ENCODE data around the gene TRAPPC3L.
A peak's percentile ranks its signal among the peaks of the same experiment; 100 is the strongest.

TRAPPC3L gene

DNA sequence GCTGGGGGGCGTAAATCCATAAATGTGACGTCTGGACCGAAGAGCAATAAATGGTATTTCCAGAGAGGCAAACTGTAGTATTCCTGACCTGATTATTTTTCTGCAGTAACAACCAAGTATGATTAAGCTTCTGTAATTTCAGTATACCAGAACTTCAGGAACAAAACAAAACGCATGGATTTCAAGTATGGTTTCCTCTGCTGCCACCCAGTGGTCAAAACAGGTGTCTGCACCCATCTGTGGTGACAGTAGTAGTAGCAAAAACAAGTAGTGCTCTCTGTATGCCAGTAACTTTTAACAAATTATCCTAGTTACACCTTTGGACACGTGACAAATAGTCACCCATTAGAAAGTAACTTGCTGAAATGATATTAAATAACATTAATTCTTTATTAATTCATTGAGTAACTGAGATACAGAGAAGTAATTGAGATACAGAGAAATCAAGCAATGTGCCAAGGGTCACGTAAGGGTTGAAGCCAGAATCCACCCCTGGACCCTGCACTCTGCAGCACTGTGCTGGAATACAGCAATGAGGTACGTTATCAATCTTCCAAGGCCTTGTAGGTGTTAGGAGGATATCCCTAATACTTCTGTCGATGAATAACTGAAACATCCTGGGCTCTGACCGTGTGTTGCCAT is 16.0 kb upstream of the TRAPPC3L start:
- POLR2A ChIA-PET (ENCODE audit: low non-redundant PET) = interaction anchor here (0.5 kb wide), 1 partner anchor 293 kb away, joined by 3 read pairs; no protein-coding TSS in a partner anchor
- TF ChIP-seq, protein P1, sequence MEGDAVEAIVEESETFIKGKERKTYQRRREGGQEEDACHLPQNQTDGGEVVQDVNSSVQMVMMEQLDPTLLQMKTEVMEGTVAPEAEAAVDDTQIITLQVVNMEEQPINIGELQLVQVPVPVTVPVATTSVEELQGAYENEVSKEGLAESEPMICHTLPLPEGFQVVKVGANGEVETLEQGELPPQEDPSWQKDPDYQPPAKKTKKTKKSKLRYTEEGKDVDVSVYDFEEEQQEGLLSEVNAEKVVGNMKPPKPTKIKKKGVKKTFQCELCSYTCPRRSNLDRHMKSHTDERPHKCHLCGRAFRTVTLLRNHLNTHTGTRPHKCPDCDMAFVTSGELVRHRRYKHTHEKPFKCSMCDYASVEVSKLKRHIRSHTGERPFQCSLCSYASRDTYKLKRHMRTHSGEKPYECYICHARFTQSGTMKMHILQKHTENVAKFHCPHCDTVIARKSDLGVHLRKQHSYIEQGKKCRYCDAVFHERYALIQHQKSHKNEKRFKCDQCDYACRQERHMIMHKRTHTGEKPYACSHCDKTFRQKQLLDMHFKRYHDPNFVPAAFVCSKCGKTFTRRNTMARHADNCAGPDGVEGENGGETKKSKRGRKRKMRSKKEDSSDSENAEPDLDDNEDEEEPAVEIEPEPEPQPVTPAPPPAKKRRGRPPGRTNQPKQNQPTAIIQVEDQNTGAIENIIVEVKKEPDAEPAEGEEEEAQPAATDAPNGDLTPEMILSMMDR (conservative IDR thresholded peaks at IDR 0.05; ENCODE audit: low read depth) = peak; percentile 91
- H3K27ac ChIP-seq = no peak overlapping the region
- peak; percentile 40 for DNase-seq (ENCODE audit: low spot score)
- CTCF ChIA-PET = interaction anchor here (0.6 to 2.5 kb wide), 15 partner anchors 9 to 1222 kb away, joined by 3 to 11 read pairs (median 3); partner anchors contain the start of genes DSE and RWDD1

GRCh38 chr6:116560130-116560529 is 14.6 kb upstream of the TRAPPC3L start:
- CTCF ChIA-PET = interaction anchor here (0.6 to 1.4 kb wide), 2 partner anchors 106 to 342 kb away, joined by 3 to 8 read pairs; no protein-coding TSS in a partner anchor
- no peak overlapping the region for H3K27ac ChIP-seq
- POLR2A ChIA-PET (ENCODE audit: low non-redundant PET) = no interaction called here
- DNase-seq (ENCODE audit: low spot score) = no peak
- TF ChIP-seq, protein P1 (conservative IDR thresholded peaks at IDR 0.05; ENCODE audit: low read depth) = no peak

DNA sequence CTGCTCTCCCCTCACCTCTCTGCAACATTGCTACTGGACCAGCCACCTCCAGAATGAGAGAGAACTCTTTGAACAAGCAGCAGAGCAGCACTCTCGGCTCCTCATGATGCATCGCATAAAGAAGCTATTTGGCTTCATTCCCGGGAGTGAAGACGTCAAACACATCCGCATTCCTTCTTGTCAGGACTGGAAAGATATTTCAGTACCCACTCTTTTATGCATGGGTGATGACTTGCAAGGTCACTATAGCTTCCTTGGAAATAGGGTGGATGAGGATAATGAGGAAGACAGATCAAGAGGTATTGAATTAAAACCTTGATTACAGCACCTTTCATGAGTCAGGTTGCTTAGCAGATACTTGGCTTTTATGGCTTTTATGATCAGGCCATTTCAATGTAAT is 12.4 kb upstream of the TRAPPC3L start:
- CTCF ChIA-PET = interaction anchor here (0.9 to 1.1 kb wide), 3 partner anchors 23 to 270 kb away, joined by 3 to 4 read pairs (median 4); no protein-coding TSS in a partner anchor
- H3K27ac ChIP-seq = peak overlapping the region; percentile 61; the same call in 1 of the 2 replicates
- peak; percentile 86 for DNase-seq (ENCODE audit: low spot score)
- TF ChIP-seq, protein P1 (conservative IDR thresholded peaks at IDR 0.05; ENCODE audit: low read depth) = no peak
- POLR2A ChIA-PET (ENCODE audit: low non-redundant PET) = interaction anchor here (0.6 to 1.0 kb wide), 2 partner anchors 14 to 304 kb away, joined by 3 to 5 read pairs; partner anchors contain the start of genes RWDD1 and TSPYL4

DNA sequence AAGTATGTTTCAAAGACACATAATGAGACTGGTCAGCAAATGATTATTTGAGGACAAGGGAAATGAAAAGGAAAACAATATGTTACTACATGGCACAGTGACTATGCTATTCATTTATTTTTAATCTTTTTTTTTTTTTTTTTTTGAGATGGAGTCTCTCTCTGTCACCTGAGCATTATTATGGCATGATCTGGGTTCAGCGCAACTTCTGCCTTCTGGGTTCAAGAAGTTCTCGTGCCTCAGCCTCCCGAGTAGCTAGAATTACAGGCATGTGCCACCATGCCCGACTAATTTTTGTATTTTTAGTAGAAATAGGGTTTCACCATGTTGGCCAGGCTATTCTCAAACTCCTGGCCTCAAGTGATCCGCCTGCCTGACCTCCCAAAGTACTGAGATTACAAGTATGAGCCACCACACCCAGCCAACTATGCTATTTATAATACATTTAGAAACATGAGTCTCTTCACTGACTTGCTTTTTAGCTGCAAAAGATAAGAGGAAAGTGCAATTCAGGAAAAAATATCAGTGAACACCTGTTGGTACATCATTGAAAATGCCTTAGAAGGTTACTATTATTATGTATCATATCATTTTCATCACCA is 11.4 kb upstream of the TRAPPC3L start:
- TF ChIP-seq, protein P1 (conservative IDR thresholded peaks at IDR 0.05; ENCODE audit: low read depth) = no peak
- ChIA-PET CTCF (no interaction called here), POLR2A (ENCODE audit: low non-redundant PET) (no interaction called here)
- no peak for DNase-seq (ENCODE audit: low spot score)
- no peak overlapping the region; the same call in 1 of the 2 replicates for H3K27ac ChIP-seq

DNA sequence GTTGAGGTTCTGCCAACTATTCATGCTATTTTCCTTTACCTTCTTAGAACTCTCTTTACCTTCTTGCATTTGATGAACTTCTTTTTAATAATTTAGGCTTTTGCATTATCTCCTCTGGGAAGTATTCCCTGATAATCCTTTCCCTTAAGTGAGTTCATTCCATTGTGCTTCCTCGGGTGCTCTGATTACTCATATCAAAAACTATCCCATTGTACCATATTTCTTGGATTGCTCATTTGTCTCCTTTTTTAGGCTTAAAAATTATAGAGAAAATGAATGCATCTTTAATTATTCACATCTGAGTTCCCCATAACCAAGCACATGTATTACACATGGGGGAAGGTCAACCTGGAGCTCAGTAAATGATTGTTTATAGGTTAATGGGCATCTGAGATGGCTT is 10.6 kb upstream of the TRAPPC3L start:
- POLR2A ChIA-PET (ENCODE audit: low non-redundant PET) = no interaction called here
- TF ChIP-seq, protein P1 (conservative IDR thresholded peaks at IDR 0.05; ENCODE audit: low read depth) = no peak
- H3K27ac ChIP-seq = no peak overlapping the region
- CTCF ChIA-PET = no interaction called here
- peak; percentile 51 for DNase-seq (ENCODE audit: low spot score)

DNA sequence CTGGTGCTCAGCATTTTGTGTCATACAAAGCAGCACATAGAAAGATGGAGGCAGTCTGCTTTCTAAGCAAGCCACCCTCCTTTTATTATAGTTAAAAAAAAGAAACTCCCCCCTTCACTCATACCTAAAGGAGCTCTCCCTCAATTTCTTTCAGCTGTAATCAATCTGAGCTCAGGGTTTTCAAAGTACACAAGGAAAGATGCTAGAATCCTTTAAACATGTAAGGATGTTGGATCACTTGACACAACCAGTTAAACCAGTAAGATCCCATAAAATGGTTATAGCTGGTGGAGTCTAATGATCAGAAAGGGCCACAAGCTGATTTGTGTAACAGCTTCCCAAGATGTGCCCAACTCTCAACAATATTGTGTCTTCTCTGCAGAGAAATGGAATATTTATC is 8.0 kb upstream of the TRAPPC3L start, which contains the start of gene CALHM4:
CALHM4 (plus strand) TSS at position 301 of the 400 bp plus-strand sequence; CDS start at position 344, 43 bp downstream.
- CTCF ChIA-PET = interaction anchor here (0.6 kb wide), 1 partner anchor 64 kb away, joined by 3 read pairs; no protein-coding TSS in a partner anchor
- POLR2A ChIA-PET (ENCODE audit: low non-redundant PET) = no interaction called here
- H3K27ac ChIP-seq = no peak within 1 kb of the TSS

More for the DNA sequence above, 8.0 kb upstream of the TRAPPC3L start, which contains the start of gene CALHM4:
- TF ChIP-seq, protein P1 (conservative IDR thresholded peaks at IDR 0.05; ENCODE audit: low read depth) = no peak
- DNase-seq (ENCODE audit: low spot score) = no peak

Data from RWPE1 (cell line).